Measurements from ENCODE around the gene HELZ. TPM values are rescaled to one million over a fixed set of nuclear protein-coding genes. Genes with fewer than 3 reads are reported as not detected.

Gene HELZ
- total RNA-seq, 1 experiment from 2014 or later, result 49.8 TPM

GRCh38 chr17:67047382-67047781 lies 197.6 kb downstream of the HELZ start:
- H3K14ac ChIP-seq (ENCODE audit: insufficient read depth, low read length), result no peak overlapping the region
- no peak overlapping the region for H3K4ac ChIP-seq (ENCODE audit: low read depth, low read length)
- no peak overlapping the region for H2AFZ ChIP-seq (ENCODE audit: low read length)
- no peak overlapping the region for H2BK12ac ChIP-seq (ENCODE audit: insufficient read length, low read depth, low read length)
- no peak for DNase-seq
- no peaks in the 10 kb centered on the region for H3K79me2 ChIP-seq (ENCODE audit: insufficient read depth, low read length)
- H3K4me2 ChIP-seq (ENCODE audit: insufficient read depth, insufficient read length, low read length), result no peak overlapping the region
- H3T11ph ChIP-seq (ENCODE audit: low read length), result no peak overlapping the region
- no peaks in the 10 kb centered on the region for H3K79me1 ChIP-seq (ENCODE audit: insufficient read depth, low read depth, low read length, poor library complexity, severe bottlenecking)
- Mint-ChIP-seq H3K4me3 (no peak overlapping the region), H3K36me3 (ENCODE audit: insufficient read depth in 1 of 3, low read depth in 3 of 3) (peaks cover 0 to 14% (median 8%) of the 10 kb centered on the region in 3 experiments; a peak in 4 of 7 replicates), H3K27me3 (ENCODE audit: low read depth) (peaks cover 2% of the 10 kb centered on the region), H3K9me3 (peaks cover 22 to 24% of the 10 kb centered on the region in 2 experiments), H3K27ac (no peak overlapping the region), H3K4me1 (peaks cover 0 to 3% of the 10 kb centered on the region in 2 experiments; a peak in 2 of 4 replicates)
- no peak overlapping the region for H3K18ac ChIP-seq (ENCODE audit: insufficient read length, low read depth, low read length)
- H3K9me3 ChIP-seq (ENCODE audit: control insufficient read depth, low read depth, low read length), result no peaks in the 10 kb centered on the region
- H3K27me3 ChIP-seq (ENCODE audit: insufficient read depth, low read length), result no peaks in the 10 kb centered on the region
- no peak overlapping the region for H3K9ac ChIP-seq (ENCODE audit: extremely low read depth, insufficient read length, low read length)
- no peaks in the 10 kb centered on the region for H3K23me2 ChIP-seq (ENCODE audit: insufficient read length, low read depth, low read length, poor library complexity, severe bottlenecking)
- no peak overlapping the region for H2AK5ac ChIP-seq (ENCODE audit: insufficient read length, low read length)
- H4K5ac ChIP-seq (ENCODE audit: insufficient read length, low read depth, low read length), result no peak overlapping the region
- H3K27ac ChIP-seq (ENCODE audit: insufficient read length, low read depth, low read length), result no peak overlapping the region
- H2BK120ac ChIP-seq (ENCODE audit: low read depth, low read length, poor library complexity, severe bottlenecking), result no peak overlapping the region
- no peaks in the 10 kb centered on the region for H4K20me1 ChIP-seq (ENCODE audit: control insufficient read depth, insufficient read depth, insufficient read length)
- H3K4me1 ChIP-seq (ENCODE audit: insufficient read depth, low read length), result no peaks in the 10 kb centered on the region
- no peak overlapping the region for H4K91ac ChIP-seq (ENCODE audit: insufficient read length, low read depth, low read length)
- no peak overlapping the region for H3K23ac ChIP-seq (ENCODE audit: insufficient read length, low read depth, low read length)
- no peak overlapping the region for H4K8ac ChIP-seq (replicated peaks; ENCODE audit: insufficient read length, low read depth, low read length)
- H2BK20ac ChIP-seq (ENCODE audit: low read depth, low read length, poor library complexity, severe bottlenecking), result no peak overlapping the region
- no peak overlapping the region for H3K56ac ChIP-seq (ENCODE audit: insufficient read length, low read depth, low read length)
- H2BK5ac ChIP-seq (ENCODE audit: insufficient read length, low read length), result no peak overlapping the region
- no peak for TF ChIP-seq CTCF (conservative IDR thresholded peaks at IDR 0.05)
- no peak overlapping the region for H2BK15ac ChIP-seq (ENCODE audit: low read depth, low read length)
- no CpG with 5 or more reads among the region's 1 CpG for WGBS (ENCODE audit: extremely low coverage, insufficient read length, low lambda C conversion rate)

Data from H9 (cell line).